OCI-LY7 (cell line): Measurements from ENCODE around the gene SLC47A1.

Source experiments
- EZH2phosphoT487 ChIP-seq: fragments of 200-600 bp; sonication (generic); IDR thresholded peaks from 2 replicates; pipeline ENCODE4 v1.6.1; 2018; ENCODE audit warnings: low read depth, borderline replicate concordance, mild to moderate bottlenecking, mixed run types, antibody characterized with exemption, low read length, moderate library complexity, mixed read lengths
- TF ChIP-seq, protein P1 (sequence below): fragments of 200-600 bp; sonication (generic); conservative IDR thresholded peaks from 2 replicates; pipeline ENCODE4 v1.5.1; 2014; ENCODE audit warnings: mild to moderate bottlenecking, antibody characterized with exemption, low read length, moderate library complexity, mixed read lengths

DNA sequence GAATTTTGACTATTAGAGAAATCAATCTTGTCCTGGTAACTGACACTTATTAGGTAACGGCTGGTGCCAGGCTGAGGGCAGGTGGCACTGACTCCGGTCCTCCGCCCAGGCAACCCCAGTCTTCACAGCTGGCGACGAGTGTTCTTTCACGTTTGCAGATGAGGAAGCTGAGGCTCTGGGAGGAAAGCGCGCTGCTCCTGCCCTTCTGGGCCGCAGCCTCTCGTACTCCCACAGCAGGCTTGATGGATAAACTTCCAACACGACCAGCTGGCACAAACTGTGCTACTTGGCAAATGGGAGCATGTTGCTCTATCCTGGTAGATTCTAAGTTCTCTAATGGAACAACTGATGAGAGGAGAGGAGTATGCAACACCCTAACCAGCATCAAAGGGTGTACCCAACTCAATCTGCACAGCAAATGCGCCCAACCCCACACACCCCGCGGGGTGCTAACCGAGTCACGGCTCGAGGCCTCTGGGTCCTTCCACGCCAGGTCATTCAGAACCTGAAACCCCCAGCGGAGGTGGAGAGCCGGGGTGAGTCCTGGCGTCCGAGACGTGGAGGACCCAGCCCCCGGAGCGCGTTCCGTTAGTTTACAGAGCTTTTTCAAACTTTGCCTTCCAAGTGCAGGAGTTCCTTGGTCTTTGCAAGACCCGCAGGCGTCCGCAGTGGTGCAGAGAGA, 477 bp upstream of the SLC47A1 start:
- TF ChIP-seq, protein P1, sequence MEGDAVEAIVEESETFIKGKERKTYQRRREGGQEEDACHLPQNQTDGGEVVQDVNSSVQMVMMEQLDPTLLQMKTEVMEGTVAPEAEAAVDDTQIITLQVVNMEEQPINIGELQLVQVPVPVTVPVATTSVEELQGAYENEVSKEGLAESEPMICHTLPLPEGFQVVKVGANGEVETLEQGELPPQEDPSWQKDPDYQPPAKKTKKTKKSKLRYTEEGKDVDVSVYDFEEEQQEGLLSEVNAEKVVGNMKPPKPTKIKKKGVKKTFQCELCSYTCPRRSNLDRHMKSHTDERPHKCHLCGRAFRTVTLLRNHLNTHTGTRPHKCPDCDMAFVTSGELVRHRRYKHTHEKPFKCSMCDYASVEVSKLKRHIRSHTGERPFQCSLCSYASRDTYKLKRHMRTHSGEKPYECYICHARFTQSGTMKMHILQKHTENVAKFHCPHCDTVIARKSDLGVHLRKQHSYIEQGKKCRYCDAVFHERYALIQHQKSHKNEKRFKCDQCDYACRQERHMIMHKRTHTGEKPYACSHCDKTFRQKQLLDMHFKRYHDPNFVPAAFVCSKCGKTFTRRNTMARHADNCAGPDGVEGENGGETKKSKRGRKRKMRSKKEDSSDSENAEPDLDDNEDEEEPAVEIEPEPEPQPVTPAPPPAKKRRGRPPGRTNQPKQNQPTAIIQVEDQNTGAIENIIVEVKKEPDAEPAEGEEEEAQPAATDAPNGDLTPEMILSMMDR, result no peak
- TF ChIP-seq EZH2phosphoT487, result no peak
